Measurements from ENCODE around the gene ERBB4.

Gene ERBB4

DNA sequence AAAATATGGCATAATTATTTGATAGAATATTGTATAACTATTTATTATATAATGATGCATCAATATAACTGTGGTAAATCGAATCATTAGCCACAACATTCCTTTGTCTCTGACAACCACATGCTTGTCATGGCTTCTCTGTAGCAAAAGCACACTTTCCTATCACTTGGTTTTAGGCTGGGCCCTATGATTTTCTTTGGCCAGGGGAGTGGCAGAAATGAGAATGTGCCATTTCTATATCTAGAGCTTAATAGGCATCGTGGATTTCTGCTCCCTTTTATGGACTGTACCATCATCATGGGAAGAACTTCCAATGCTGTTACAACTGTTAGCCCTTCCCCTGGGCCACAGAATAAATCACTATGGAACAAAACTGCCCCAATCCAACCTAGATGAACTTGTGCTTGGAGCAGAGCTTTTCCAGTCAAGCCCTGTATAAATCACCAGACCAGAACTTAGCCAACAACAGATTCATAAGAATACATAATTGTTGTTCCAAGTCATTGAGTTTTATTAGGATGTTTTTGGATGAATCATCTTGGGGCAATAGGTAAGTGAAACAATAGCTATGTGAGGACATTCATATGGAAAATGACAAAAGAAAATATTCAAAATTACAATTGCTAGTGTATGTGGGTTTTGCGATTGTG, 715.8 kb downstream of the ERBB4 start:
- Histone ChIP-seq H3K9ac (no peak overlapping the region), H3K27ac (no peak overlapping the region), H3K4me3 (IDR thresholded peaks at IDR 0.05; ENCODE audit: insufficient read depth, low read depth, low read length) (no peak overlapping the region), H2AFZ (ENCODE audit: low read depth) (no peak overlapping the region), H3K4me2 (no peak overlapping the region), H4K20me1 (ENCODE audit: insufficient read depth) (no peaks in the 10 kb centered on the region), H3K27me3 (ENCODE audit: insufficient read depth, low read depth) (no peaks in the 10 kb centered on the region), H3K4me1 (ENCODE audit: low read depth, poor library complexity, severe bottlenecking) (no peaks in the 10 kb centered on the region), H3K36me3 (ENCODE audit: insufficient read depth) (no peaks in the 10 kb centered on the region), H3K79me2 (ENCODE audit: insufficient read depth, low read depth) (no peaks in the 10 kb centered on the region)
- TF ChIP-seq, protein P1, sequence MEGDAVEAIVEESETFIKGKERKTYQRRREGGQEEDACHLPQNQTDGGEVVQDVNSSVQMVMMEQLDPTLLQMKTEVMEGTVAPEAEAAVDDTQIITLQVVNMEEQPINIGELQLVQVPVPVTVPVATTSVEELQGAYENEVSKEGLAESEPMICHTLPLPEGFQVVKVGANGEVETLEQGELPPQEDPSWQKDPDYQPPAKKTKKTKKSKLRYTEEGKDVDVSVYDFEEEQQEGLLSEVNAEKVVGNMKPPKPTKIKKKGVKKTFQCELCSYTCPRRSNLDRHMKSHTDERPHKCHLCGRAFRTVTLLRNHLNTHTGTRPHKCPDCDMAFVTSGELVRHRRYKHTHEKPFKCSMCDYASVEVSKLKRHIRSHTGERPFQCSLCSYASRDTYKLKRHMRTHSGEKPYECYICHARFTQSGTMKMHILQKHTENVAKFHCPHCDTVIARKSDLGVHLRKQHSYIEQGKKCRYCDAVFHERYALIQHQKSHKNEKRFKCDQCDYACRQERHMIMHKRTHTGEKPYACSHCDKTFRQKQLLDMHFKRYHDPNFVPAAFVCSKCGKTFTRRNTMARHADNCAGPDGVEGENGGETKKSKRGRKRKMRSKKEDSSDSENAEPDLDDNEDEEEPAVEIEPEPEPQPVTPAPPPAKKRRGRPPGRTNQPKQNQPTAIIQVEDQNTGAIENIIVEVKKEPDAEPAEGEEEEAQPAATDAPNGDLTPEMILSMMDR (conservative IDR thresholded peaks at IDR 0.05; ENCODE audit: low read depth, low read length): no peak

DNA sequence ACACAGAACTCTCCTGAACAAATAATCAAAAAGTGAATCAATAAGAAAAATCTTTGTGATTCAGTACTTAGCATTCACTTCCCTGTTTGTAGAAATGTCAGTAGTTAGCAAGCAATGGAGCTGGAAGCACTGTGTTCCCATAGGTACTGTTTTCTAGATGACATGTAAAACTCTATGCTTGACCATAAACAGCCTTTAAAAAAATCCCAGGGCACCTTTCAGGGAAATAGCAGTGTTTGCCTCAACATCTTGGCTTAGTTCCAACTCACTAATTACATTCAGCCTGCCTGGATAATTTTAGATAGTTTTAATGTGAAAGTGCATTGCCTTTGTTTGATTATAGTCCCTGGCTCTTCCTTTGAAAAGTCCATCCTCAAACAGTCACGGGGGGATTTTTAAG, 721.8 kb downstream of the ERBB4 start:
- Histone ChIP-seq H3K79me2 (ENCODE audit: insufficient read depth, low read depth) (no peaks in the 10 kb centered on the region), H3K4me2 (no peak overlapping the region), H3K27ac (no peak overlapping the region), H2AFZ (ENCODE audit: low read depth) (no peak overlapping the region), H3K27me3 (ENCODE audit: insufficient read depth, low read depth) (no peaks in the 10 kb centered on the region), H3K36me3 (ENCODE audit: insufficient read depth) (no peaks in the 10 kb centered on the region), H3K9ac (no peak overlapping the region), H3K4me1 (ENCODE audit: low read depth, poor library complexity, severe bottlenecking) (no peaks in the 10 kb centered on the region), H3K4me3 (IDR thresholded peaks at IDR 0.05; ENCODE audit: insufficient read depth, low read depth, low read length) (no peak overlapping the region), H4K20me1 (ENCODE audit: insufficient read depth) (no peaks in the 10 kb centered on the region)
- TF ChIP-seq, protein P1 (conservative IDR thresholded peaks at IDR 0.05; ENCODE audit: low read depth, low read length): no peak

DNA sequence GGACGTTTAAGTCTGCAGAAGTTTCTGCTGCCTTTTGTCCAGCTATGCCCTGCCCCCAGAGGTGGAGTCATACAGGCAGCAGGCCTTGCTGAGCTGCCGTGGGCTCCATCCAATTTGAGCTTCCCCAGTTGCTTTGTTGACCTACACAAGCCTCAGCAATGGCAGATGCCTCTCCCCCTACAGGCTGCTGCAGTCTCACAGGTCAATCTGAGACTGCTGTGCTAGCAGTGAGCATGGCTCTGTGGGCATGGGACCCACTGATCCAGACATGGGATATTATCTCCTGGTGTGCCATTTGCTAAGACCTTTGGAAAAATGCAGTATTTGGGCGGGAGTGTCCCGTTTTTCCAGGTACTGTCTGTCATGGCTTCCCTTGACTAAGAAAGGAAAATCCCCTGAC, 726.0 kb downstream of the ERBB4 start:
- Histone ChIP-seq H3K27ac (no peak overlapping the region), H3K36me3 (ENCODE audit: insufficient read depth) (no peaks in the 10 kb centered on the region), H4K20me1 (ENCODE audit: insufficient read depth) (no peaks in the 10 kb centered on the region), H3K4me1 (ENCODE audit: low read depth, poor library complexity, severe bottlenecking) (no peaks in the 10 kb centered on the region), H2AFZ (ENCODE audit: low read depth) (no peak overlapping the region), H3K4me2 (no peak overlapping the region), H3K27me3 (ENCODE audit: insufficient read depth, low read depth) (no peaks in the 10 kb centered on the region), H3K9ac (no peak overlapping the region), H3K79me2 (ENCODE audit: insufficient read depth, low read depth) (no peaks in the 10 kb centered on the region), H3K4me3 (IDR thresholded peaks at IDR 0.05; ENCODE audit: insufficient read depth, low read depth, low read length) (no peak overlapping the region)
- TF ChIP-seq, protein P1 (conservative IDR thresholded peaks at IDR 0.05; ENCODE audit: low read depth, low read length): no peak

DNA sequence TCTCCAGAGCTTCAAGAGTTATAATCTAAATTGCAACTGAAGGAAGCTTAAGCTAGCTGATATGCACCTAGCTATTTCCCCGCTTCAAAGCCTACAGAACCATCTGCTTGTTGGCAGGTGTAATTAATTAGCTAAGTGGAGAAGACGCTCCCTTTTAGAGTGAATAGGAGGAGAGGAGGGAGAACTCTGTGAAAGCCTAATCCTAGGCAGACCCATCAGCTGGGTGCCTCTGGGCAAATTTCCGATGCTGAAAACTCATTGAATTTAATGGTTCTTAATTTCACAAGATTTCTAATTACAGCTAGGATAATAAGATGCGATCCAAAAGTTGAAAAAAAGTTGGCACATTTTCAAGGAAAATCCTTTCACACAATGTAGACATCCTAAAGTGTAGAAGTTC, 735.9 kb downstream of the ERBB4 start:
- no peaks in the 10 kb centered on the region for H3K4me1 ChIP-seq (ENCODE audit: low read depth, poor library complexity, severe bottlenecking)
- no peak overlapping the region for H3K4me2 ChIP-seq
- no peak overlapping the region for H3K4me3 ChIP-seq (IDR thresholded peaks at IDR 0.05; ENCODE audit: insufficient read depth, low read depth, low read length)
- H2AFZ ChIP-seq (ENCODE audit: low read depth): no peak overlapping the region
- no peaks in the 10 kb centered on the region for H3K27me3 ChIP-seq (ENCODE audit: insufficient read depth, low read depth)
- H3K9ac ChIP-seq: no peak overlapping the region
- TF ChIP-seq, protein P1 (conservative IDR thresholded peaks at IDR 0.05; ENCODE audit: low read depth, low read length): no peak
- no peaks in the 10 kb centered on the region for H4K20me1 ChIP-seq (ENCODE audit: insufficient read depth)
- no peaks in the 10 kb centered on the region for H3K36me3 ChIP-seq (ENCODE audit: insufficient read depth)
- H3K27ac ChIP-seq: no peak overlapping the region
- H3K79me2 ChIP-seq (ENCODE audit: insufficient read depth, low read depth): no peaks in the 10 kb centered on the region

Data from KMS-11 (cell line).